Skeletal muscle satellite cell (primary cell): Measurements from ENCODE around the gene ANKRD31.

Experiments used
- H3K27me3 ChIP-seq: 2 replicates; pipeline ENCODE4 v1.7.0; 2013; ENCODE audit warnings: low read length; ENCODE audit not compliant: control insufficient read depth, insufficient read depth
- H3K36me3 ChIP-seq: 2 replicates; pipeline ENCODE4 v1.7.0; 2013; ENCODE audit warnings: mild to moderate bottlenecking, control low read depth, low read length; ENCODE audit not compliant: insufficient read depth
- H3K4me1 ChIP-seq: 2 replicates; pipeline ENCODE4 v1.7.0; 2013; ENCODE audit warnings: low read length; ENCODE audit not compliant: control insufficient read depth, insufficient read depth
- H3K4me2 ChIP-seq: 2 replicates; pipeline ENCODE4 v1.7.0; 2013; ENCODE audit warnings: mild to moderate bottlenecking, low read length
- H3K4me3 ChIP-seq: 2 replicates; pipeline ENCODE4 v1.7.0; 2013; ENCODE audit warnings: low read length
- H3K9ac ChIP-seq: 2 replicates; pipeline ENCODE4 v1.7.0; 2013; ENCODE audit warnings: mild to moderate bottlenecking, low read depth, low read length, moderate library complexity
- H3K9me3 ChIP-seq: replicated peaks from 2 replicates; pipeline ENCODE4 v1.7.0; 2013; ENCODE audit warnings: mild to moderate bottlenecking, control low read depth, low read length

ANKRD31 gene

GRCh38 chr5:75054134-75054930, 182.3 kb downstream of the ANKRD31 start:
- H3K4me1 ChIP-seq = peaks cover 12% of the 10 kb centered on the region
- H3K9me3 ChIP-seq = no peaks in the 10 kb centered on the region
- H3K4me3 ChIP-seq = peak overlapping the region; percentile 88
- H3K4me2 ChIP-seq = peak overlapping the region; percentile 92
- peak overlapping the region; percentile 73 for H3K9ac ChIP-seq
- no peaks in the 10 kb centered on the region for H3K36me3 ChIP-seq
- peaks cover 20% of the 10 kb centered on the region for H3K27me3 ChIP-seq

GRCh38 chr5:75053304-75054133, 183.2 kb downstream of the ANKRD31 start:
- H3K4me1 ChIP-seq = peaks cover 12% of the 10 kb centered on the region

GRCh38 chr5:75053054-75053303, 183.7 kb downstream of the ANKRD31 start:
- Histone ChIP-seq H3K4me2 (peak overlapping the region; percentile 92), H3K4me1 (peaks cover 12% of the 10 kb centered on the region), H3K9ac (peak overlapping the region; percentile 73), H3K27me3 (peaks cover 11% of the 10 kb centered on the region), H3K9me3 (no peaks in the 10 kb centered on the region), H3K4me3 (peak overlapping the region; percentile 88), H3K36me3 (no peaks in the 10 kb centered on the region)

More at GRCh38 chr5:75053304-75054133, 183.2 kb downstream of the ANKRD31 start:
- no peaks in the 10 kb centered on the region for H3K36me3 ChIP-seq
- peak overlapping the region; percentile 73 for H3K9ac ChIP-seq
- peak overlapping the region; percentile 88 for H3K4me3 ChIP-seq
- no peaks in the 10 kb centered on the region for H3K9me3 ChIP-seq
- peaks cover 13% of the 10 kb centered on the region for H3K27me3 ChIP-seq
- peak overlapping the region; percentile 92 for H3K4me2 ChIP-seq

- Histone ChIP-seq H3K36me3 (no peaks in the 10 kb centered on the region), H3K9ac (peak within 1 kb of the TSS; percentile 73), H3K4me2 (peak within 1 kb of the TSS; percentile 92), H3K9me3 (no peaks in the 10 kb centered on the region), H3K4me3 (peak within 1 kb of the TSS; percentile 88), H3K4me1 (peaks cover 12% of the 10 kb centered on the region), H3K27me3 (peaks cover 11% of the 10 kb centered on the region)
Observed at GRCh38 chr5:75052192-75053053, 184.3 kb downstream of the ANKRD31 start, which contains the start of gene GCNT4. TSS of gene GCNT4 (minus strand) at chr5:75052558. CDS start at chr5:75030037, 22,521 bp downstream.

- no peak overlapping the region for H3K4me2 ChIP-seq
- H3K4me3 ChIP-seq = no peak overlapping the region
- H3K9ac ChIP-seq = no peak overlapping the region
- H3K9me3 ChIP-seq = no peaks in the 10 kb centered on the region
- H3K4me1 ChIP-seq = peaks cover 12% of the 10 kb centered on the region
- no peaks in the 10 kb centered on the region for H3K36me3 ChIP-seq
- H3K27me3 ChIP-seq = peaks cover 7% of the 10 kb centered on the region
Observed at GRCh38 chr5:75051217-75051751, 185.4 kb downstream of the ANKRD31 start.

- Histone ChIP-seq H3K36me3 (no peaks in the 10 kb centered on the region), H3K9me3 (no peaks in the 10 kb centered on the region), H3K9ac (no peak overlapping the region), H3K4me2 (no peak overlapping the region), H3K27me3 (no peaks in the 10 kb centered on the region), H3K4me1 (peaks cover 12% of the 10 kb centered on the region), H3K4me3 (no peak overlapping the region)
Observed at GRCh38 chr5:75050415-75050814, 186.3 kb downstream of the ANKRD31 start.

- Histone ChIP-seq H3K4me1 (peaks cover 12% of the 10 kb centered on the region), H3K9ac (no peak overlapping the region), H3K9me3 (no peaks in the 10 kb centered on the region), H3K4me3 (no peak overlapping the region), H3K27me3 (no peaks in the 10 kb centered on the region), H3K36me3 (no peaks in the 10 kb centered on the region), H3K4me2 (no peak overlapping the region)
Observed at GRCh38 chr5:75049456-75050351, 187.0 kb downstream of the ANKRD31 start.

GRCh38 chr5:75048457-75048953, 188.2 kb downstream of the ANKRD31 start:
- peaks cover 6% of the 10 kb centered on the region for H3K4me1 ChIP-seq
- H3K27me3 ChIP-seq = no peaks in the 10 kb centered on the region
- no peaks in the 10 kb centered on the region for H3K9me3 ChIP-seq
- no peaks in the 10 kb centered on the region for H3K36me3 ChIP-seq
- H3K4me2 ChIP-seq = no peak overlapping the region
- H3K4me3 ChIP-seq = no peak overlapping the region
- H3K9ac ChIP-seq = no peak overlapping the region

GRCh38 chr5:75047356-75047755, 189.3 kb downstream of the ANKRD31 start:
- Histone ChIP-seq H3K27me3 (no peaks in the 10 kb centered on the region), H3K9me3 (no peaks in the 10 kb centered on the region), H3K36me3 (no peaks in the 10 kb centered on the region), H3K4me1 (peaks cover 4% of the 10 kb centered on the region), H3K9ac (no peak overlapping the region), H3K4me2 (no peak overlapping the region), H3K4me3 (no peak overlapping the region)

- no peak overlapping the region for H3K9ac ChIP-seq
- H3K4me1 ChIP-seq = no peaks in the 10 kb centered on the region
- H3K27me3 ChIP-seq = no peaks in the 10 kb centered on the region
- no peak overlapping the region for H3K4me3 ChIP-seq
- no peak overlapping the region for H3K4me2 ChIP-seq
- no peaks in the 10 kb centered on the region for H3K36me3 ChIP-seq
- H3K9me3 ChIP-seq = no peaks in the 10 kb centered on the region
Observed at GRCh38 chr5:75046366-75047142, 190.1 kb downstream of the ANKRD31 start.
